ENCODE data around the gene CENPV. TPM values are rescaled to one million over a fixed set of nuclear protein-coding genes. Genes with fewer than 3 reads are reported as not detected.

Gene CENPV
- total and polyA plus RNA-seq, 2 of the 13 experiments (the other 11 are each of a cell fraction or from before 2014, with no cell fraction given), result 193 to 292 TPM

DNA sequence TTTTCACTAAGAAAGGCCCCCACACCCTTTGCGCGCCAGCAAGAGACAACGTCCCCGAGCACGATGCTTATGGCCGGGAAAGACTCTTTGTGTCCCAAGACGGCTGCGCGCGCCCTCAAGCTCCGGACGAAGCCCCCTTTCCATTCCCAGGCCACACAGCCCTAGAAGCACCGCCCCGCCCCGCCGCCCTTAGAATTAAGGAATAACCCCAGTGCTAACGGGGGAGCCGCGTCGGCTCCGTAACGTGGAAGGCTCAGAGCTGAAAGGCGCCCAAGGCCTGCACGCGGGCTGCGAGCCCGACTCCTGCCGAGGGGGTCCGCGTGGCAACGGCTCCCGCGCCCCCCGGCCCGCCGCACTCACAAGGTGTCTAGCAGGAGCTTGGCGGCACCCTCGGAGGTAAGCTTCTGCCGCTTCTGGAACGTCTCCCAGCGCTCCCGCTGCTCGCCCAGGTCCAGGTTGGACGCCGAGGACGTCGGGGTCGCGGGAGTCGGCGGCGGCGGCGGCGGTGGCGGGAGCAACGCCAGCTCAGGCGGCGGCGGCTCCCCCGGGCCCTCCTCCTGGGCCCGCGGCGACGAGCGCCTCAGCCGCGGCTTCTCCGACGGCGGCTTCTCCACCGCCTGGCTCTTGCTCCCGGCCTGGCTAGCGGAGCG is 477 bp downstream of the CENPV start (continued):
- TF ChIP-seq ZBTB44 (CRISPR knock-in tag; IDR thresholded peaks at IDR 0.05), result no peak
- TF ChIP-seq DDIT3 (CRISPR knock-in tag; IDR thresholded peaks at IDR 0.05), result no peak
- TF ChIP-seq ZNF333 (CRISPR knock-in tag; IDR thresholded peaks at IDR 0.05; ENCODE audit: borderline replicate concordance), result 0 out of 2 replicates have a peak, but pooled peaks have one; percentile 82
- peak; percentile 26; the same call in 1 of the 2 replicates for TF ChIP-seq BORCS8-MEF2B (CRISPR knock-in tag; IDR thresholded peaks at IDR 0.05)
- TF ChIP-seq ZNF337 (CRISPR knock-in tag; IDR thresholded peaks at IDR 0.05; ENCODE audit: borderline replicate concordance, low read depth), result no peak
- no peak for TF ChIP-seq PRDM15 (CRISPR knock-in tag; IDR thresholded peaks at IDR 0.05)
- TF ChIP-seq ZNF225 (CRISPR knock-in tag; IDR thresholded peaks at IDR 0.05), result no peak
- no peak for TF ChIP-seq TEAD3 (CRISPR knock-in tag; optimal IDR thresholded peaks at IDR 0.05; ENCODE audit: borderline replicate concordance)
- TF ChIP-seq POLR2A (IDR thresholded peaks at IDR 0.05; ENCODE audit: insufficient read depth in 1 of 2, low read depth in 2 of 2, low read length in 2 of 2), result no peak; a peak in 1 of 4 replicates
- TF ChIP-seq ZNF18 (CRISPR knock-in tag; IDR thresholded peaks at IDR 0.05; ENCODE audit: insufficient replicate concordance), result peak; percentile 55
- no peak for TF ChIP-seq SRF (IDR thresholded peaks at IDR 0.05; ENCODE audit: low read depth, low read length)
- peak; percentile 27; the same call in 1 of the 2 replicates for TF ChIP-seq ZNF343 (CRISPR knock-in tag; IDR thresholded peaks at IDR 0.05)
- TF ChIP-seq ZNF550 (CRISPR knock-in tag; IDR thresholded peaks at IDR 0.05; ENCODE audit: borderline replicate concordance), result no peak
- no peak for TF ChIP-seq ZKSCAN8 (CRISPR knock-in tag; IDR thresholded peaks at IDR 0.05; ENCODE audit: borderline replicate concordance)
- TF ChIP-seq, protein P1, sequence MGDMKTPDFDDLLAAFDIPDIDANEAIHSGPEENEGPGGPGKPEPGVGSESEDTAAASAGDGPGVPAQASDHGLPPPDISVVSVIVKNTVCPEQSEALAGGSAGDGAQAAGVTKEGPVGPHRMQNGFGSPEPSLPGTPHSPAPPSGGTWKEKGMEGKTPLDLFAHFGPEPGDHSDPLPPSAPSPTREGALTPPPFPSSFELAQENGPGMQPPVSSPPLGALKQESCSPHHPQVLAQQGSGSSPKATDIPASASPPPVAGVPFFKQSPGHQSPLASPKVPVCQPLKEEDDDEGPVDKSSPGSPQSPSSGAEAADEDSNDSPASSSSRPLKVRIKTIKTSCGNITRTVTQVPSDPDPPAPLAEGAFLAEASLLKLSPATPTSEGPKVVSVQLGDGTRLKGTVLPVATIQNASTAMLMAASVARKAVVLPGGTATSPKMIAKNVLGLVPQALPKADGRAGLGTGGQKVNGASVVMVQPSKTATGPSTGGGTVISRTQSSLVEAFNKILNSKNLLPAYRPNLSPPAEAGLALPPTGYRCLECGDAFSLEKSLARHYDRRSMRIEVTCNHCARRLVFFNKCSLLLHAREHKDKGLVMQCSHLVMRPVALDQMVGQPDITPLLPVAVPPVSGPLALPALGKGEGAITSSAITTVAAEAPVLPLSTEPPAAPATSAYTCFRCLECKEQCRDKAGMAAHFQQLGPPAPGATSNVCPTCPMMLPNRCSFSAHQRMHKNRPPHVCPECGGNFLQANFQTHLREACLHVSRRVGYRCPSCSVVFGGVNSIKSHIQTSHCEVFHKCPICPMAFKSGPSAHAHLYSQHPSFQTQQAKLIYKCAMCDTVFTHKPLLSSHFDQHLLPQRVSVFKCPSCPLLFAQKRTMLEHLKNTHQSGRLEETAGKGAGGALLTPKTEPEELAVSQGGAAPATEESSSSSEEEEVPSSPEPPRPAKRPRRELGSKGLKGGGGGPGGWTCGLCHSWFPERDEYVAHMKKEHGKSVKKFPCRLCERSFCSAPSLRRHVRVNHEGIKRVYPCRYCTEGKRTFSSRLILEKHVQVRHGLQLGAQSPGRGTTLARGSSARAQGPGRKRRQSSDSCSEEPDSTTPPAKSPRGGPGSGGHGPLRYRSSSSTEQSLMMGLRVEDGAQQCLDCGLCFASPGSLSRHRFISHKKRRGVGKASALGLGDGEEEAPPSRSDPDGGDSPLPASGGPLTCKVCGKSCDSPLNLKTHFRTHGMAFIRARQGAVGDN (CRISPR knock-in tag; IDR thresholded peaks at IDR 0.05), result peak; percentile 80
- no peak for TF ChIP-seq ZBTB34 (CRISPR knock-in tag; IDR thresholded peaks at IDR 0.05)

Measured in HepG2 (cell line).